Right lobe of liver (tissue), 6 donors: Measurements from ENCODE around the gene SLC16A8. TPM values are rescaled to one million over a fixed set of nuclear protein-coding genes. Genes with fewer than 3 reads are reported as not detected.

ENCODE experiments used
- ATAC-seq, 4 donors: fragments of 200-7000 bp; cut with Tn5 transposase; one replicate each; pipeline ENCODE4 v1.9.1; 2020; ENCODE audit warnings: mild to moderate bottlenecking in 4 of 4, moderate library complexity in 4 of 4
- DNase-seq, 3 donors: peaks; one replicate each; pipeline ENCODE4 v3.0.0-alpha.2; 2020
- H3K27ac ChIP-seq, 3 donors: fragments of 200-600 bp; one replicate each; pipeline ENCODE4 v1.8.0; 2022
- H3K27me3 ChIP-seq, 2 donors: fragments of 200-600 bp; one replicate each; pipeline ENCODE4 v1.8.0; 2022
- H3K36me3 ChIP-seq, 4 donors: fragments of 200-600 bp; sonication (generic) in 1 of 4; one replicate each; pipeline versions ENCODE4 v1.5.1 to v1.8.0; 2017 to 2022; ENCODE audit warnings: control low read depth in 1 of 4
- H3K4me1 ChIP-seq, 4 donors: fragments of 200-600 bp; sonication (generic) in 1 of 4; one replicate each; pipeline versions ENCODE4 v1.5.1 to v1.8.0; 2017 to 2022; ENCODE audit warnings: control low read depth in 1 of 4
- H3K4me3 ChIP-seq, 3 donors: fragments of 200-600 bp; one replicate each; pipeline ENCODE4 v1.8.0; 2022
- H3K9me3 ChIP-seq, 4 donors: fragments of 200-600 bp; sonication (generic) in 1 of 4; one replicate each; pipeline versions ENCODE4 v1.5.1 to v1.8.0; 2017 to 2022; ENCODE audit warnings: control low read depth in 1 of 4
- POLR2A ChIP-seq: fragments of 450-650 bp; IDR thresholded peaks from one replicate; pipeline ENCODE4 v1.6.1; 2017; ENCODE audit warnings: antibody characterized with exemption, mild to moderate bottlenecking
- WGBS: methylation state at CpG from one replicate; pipeline ENCODE4 v1.1.6; 2018; ENCODE audit warnings: low coverage, low lambda C conversion rate; ENCODE audit not compliant: insufficient coverage; ENCODE audit errors: missing lambda C conversion rate; 5-methylcytosine and 5-hydroxymethylcytosine counted together
- intact Hi-C, 2 donors: fragments of 100-400 bp; cut with DNase I; formaldehyde crosslinking; loops; one replicate each; pipeline versions ENCODE4 v1.11.2 to v1.14.1; 2022
- total RNA-seq, 6 experiments: library from RNA; depleted of rRNA in 2 of 6; stranded (reverse); fragments of >200 nt in 2 of 6; fragmentation: NEBNext Ultra II Directional in 3 of 6; extraction: Animal tissue kit (Norgen Biotek cat#: 25700) in 3 of 6; gene quantifications; one replicate each; pipeline versions ENCODE4 v1.1.0 to v1.2.4, GENCODE V29; 2016 to 2023
- TF ChIP-seq, protein P1 (sequence below), 4 donors: fragments of 200-600 bp in 3 of 4; fragments of 450-650 bp in 1 of 4; IDR thresholded peaks; one replicate each; pipeline versions ENCODE4 v1.5.1 to v1.8.0; 2016 to 2022; ENCODE audit warnings: antibody characterized with exemption in 4 of 4, mild to moderate bottlenecking in 2 of 4
- donor health status: DM: no; HTN: yes; CAD: no.
- donor health status: DM: no; HTN: no; CAD: no.
- donor health status: DM: no; HTN: no; CAD: no.
- donor health status: DM: no; HTN: yes; CAD: no.
- donor health status: DM: no; HTN: yes; CAD: no.

SLC16A8 gene
- total RNA-seq, 6 experiments from 2014 or later: not detected

DNA sequence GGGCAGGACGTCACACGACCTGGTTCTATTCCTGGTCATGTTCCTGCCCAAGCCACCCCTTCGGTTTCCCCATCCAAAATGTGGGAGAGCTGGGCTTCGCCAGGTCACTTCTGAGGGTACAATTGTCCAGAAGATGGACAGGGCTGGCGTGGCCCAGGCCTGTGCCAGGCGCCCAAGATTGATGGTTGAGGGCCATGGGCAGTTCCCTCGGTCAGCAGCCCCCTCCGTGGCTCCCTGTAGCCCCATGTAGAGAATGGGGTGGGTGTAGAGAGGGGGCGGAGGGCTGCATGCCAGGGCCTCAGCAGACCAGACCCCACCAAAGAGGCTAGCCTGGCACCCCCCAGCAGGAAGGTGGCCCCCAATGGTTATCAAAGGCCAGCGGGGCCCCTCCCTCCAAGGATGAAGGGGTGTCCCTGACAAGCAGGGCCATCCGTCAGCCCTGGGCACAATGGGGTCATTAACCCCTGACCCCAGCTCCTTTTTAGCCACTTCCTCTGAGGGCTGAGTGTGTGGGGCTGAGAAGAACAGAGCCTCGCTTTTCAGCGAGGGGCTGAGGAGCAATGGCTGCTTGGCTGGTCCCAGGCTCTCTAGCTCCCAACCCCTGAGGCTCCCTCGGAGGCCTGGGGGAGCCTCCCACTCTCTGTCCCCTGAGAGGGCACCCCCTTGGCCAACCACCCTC lies 37.8 kb downstream of the SLC16A8 start:
- no peak for TF ChIP-seq POLR2A
- TF ChIP-seq, protein P1, sequence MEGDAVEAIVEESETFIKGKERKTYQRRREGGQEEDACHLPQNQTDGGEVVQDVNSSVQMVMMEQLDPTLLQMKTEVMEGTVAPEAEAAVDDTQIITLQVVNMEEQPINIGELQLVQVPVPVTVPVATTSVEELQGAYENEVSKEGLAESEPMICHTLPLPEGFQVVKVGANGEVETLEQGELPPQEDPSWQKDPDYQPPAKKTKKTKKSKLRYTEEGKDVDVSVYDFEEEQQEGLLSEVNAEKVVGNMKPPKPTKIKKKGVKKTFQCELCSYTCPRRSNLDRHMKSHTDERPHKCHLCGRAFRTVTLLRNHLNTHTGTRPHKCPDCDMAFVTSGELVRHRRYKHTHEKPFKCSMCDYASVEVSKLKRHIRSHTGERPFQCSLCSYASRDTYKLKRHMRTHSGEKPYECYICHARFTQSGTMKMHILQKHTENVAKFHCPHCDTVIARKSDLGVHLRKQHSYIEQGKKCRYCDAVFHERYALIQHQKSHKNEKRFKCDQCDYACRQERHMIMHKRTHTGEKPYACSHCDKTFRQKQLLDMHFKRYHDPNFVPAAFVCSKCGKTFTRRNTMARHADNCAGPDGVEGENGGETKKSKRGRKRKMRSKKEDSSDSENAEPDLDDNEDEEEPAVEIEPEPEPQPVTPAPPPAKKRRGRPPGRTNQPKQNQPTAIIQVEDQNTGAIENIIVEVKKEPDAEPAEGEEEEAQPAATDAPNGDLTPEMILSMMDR (IDR thresholded peaks at IDR 0.05): no peak
- 48% methylated on average over 3 of the region's 14 CpGs for WGBS
- Histone ChIP-seq H3K4me1 (no peaks in the 10 kb centered on the region), H3K9me3 (no peaks in the 10 kb centered on the region), H3K4me3 (no peak overlapping the region), H3K36me3 (no peaks in the 10 kb centered on the region), H3K27me3 (no peaks in the 10 kb centered on the region), H3K27ac (no peak overlapping the region)
- DNase-seq (no peak), ATAC-seq (no peak)
- intact Hi-C loops: no loop called here

DNA sequence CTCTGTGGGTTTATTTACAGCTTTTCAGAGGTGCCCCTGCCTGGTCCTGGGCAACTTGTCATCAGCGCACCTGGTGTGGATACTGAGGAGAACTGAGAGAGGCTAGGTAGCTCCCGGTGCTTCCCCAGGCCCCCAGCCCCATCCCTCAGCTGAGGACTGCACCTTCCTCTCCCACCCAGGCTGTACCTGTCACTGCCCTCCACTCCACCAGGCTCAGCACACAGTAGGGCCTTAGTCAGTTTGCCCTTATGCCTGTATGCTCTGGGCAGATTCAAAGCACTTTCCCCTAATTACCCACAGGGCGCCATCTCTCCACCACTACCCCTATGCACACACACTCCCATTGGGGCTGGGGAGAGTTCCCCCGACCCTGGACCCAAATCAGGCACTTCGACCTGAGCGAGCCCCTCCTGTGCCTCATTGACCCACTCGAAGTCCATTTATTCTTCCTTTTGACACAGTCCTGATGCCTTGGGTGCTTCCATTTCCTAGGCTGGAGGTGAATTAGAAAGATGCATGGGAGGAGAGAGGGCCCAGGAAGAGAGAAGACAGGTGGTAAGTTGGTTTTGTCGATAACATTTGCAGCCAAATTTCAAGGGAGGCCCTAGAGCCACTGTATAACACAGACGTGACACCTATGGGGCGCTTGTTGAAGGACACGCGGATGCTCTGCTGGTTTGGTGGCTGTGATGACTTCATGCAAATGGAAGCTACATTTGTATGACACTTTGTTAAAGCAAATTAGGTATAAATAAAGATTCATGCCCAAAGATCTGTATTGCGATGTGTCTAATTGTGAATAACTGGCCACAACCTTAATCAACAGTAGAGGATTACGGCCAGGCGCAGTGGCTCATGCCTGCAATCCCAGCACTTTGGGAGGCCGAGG lies 40.6 kb downstream of the SLC16A8 start:
- H3K36me3 ChIP-seq: no peaks in the 10 kb centered on the region
- no peaks in the 10 kb centered on the region for H3K4me1 ChIP-seq
- intact Hi-C loops: no loop called here
- no peaks in the 10 kb centered on the region for H3K27me3 ChIP-seq
- H3K4me3 ChIP-seq: no peak overlapping the region
- ATAC-seq (peak in 1 of 4 donors; percentile 10), DNase-seq (no peak)
- H3K27ac ChIP-seq: no peak overlapping the region
- TF ChIP-seq POLR2A: no peak
- TF ChIP-seq, protein P1 (IDR thresholded peaks at IDR 0.05): no peak
- H3K9me3 ChIP-seq: no peaks in the 10 kb centered on the region
- WGBS: 89% methylated on average over 9 of the region's 16 CpGs

DNA sequence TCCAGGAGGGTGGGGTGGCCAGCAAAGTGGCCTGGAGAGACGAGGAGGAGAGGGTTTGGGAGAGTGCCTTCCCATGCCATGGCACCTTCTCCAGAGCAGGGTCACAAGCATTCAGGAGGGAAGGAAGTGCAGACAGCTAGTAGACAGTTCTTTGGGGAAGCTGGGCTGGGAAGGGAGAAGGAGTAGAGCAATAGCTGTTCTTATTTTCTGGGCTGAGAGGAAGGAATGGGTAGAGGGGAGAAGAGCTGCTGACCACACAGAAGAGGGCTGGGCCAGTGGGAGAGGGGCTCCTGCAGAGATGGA lies 41.5 kb downstream of the SLC16A8 start:
- Histone ChIP-seq H3K27ac (no peak overlapping the region), H3K27me3 (no peaks in the 10 kb centered on the region)

DNA sequence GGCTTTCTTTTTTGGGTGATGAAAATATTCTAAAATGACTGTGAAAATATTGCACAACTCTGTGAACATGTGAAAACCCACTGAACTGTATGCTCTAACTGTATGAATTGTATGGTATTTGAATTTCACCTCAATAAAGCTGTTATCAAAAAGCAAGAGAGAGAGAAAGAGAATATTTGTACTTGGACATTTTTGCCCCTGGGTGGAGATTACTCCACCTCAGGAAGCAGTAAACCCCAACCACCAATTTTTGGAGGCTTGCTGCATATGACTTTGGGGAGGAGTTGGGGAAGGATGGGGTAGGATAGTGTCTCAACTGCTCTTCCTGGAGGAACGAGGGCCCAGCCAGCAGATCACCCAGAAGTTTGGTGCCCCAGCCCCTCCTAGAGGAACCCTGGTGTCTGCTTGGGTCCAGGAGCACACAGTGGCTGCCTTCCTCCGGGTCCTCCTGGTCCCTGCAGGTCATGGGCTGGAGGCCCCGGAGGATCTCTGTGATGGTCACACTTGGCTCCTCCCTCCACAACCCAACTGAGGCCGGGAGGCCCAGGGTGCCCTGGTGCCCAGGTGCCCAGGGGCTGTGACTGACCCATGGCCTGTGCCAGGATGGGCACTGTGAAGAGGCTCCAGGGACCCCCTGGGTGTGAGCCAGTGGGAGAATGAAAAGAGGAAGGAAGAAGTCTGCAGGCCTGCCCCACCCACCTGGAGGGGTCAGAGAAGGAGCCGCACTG lies 42.1 kb downstream of the SLC16A8 start:
- Histone ChIP-seq H3K27me3 (no peaks in the 10 kb centered on the region), H3K9me3 (no peaks in the 10 kb centered on the region), H3K27ac (no peak overlapping the region), H3K36me3 (no peaks in the 10 kb centered on the region), H3K4me3 (no peak overlapping the region), H3K4me1 (no peaks in the 10 kb centered on the region)
- peak; percentile 14 to 64 (median 38) for ATAC-seq
- intact Hi-C loops: no loop called here
- no peak for DNase-seq
- TF ChIP-seq, protein P1 (IDR thresholded peaks at IDR 0.05): no peak
- TF ChIP-seq POLR2A: no peak
- WGBS: 80% methylated on average over 1 of the region's 5 CpGs

More for the DNA sequence above, 41.5 kb downstream of the SLC16A8 start:
- Histone ChIP-seq H3K4me3 (no peak overlapping the region), H3K9me3 (no peaks in the 10 kb centered on the region), H3K4me1 (no peaks in the 10 kb centered on the region), H3K36me3 (no peaks in the 10 kb centered on the region)
- intact Hi-C loops: no loop called here
- ATAC-seq (peak in 1 of 4 donors; percentile 38), DNase-seq (no peak)
- TF ChIP-seq POLR2A: no peak
- TF ChIP-seq, protein P1 (IDR thresholded peaks at IDR 0.05): no peak
- WGBS: 33% methylated on average over 1 of the region's 1 CpG
